SKM-1 (cell line): Measurements from ENCODE around the gene MRPL37.
"Not testable (repeated sequence)": the region's sequence is repeated elsewhere in the genome, so short reads cannot be mapped to it uniquely, and the experiment has no call there.

Experiments
- DNase-seq: peaks from one replicate; lab custom pipeline; 2025; ENCODE audit not compliant: unreplicated experiment; lab: John Stamatoyannopoulos, UW

Gene MRPL37

DNA sequence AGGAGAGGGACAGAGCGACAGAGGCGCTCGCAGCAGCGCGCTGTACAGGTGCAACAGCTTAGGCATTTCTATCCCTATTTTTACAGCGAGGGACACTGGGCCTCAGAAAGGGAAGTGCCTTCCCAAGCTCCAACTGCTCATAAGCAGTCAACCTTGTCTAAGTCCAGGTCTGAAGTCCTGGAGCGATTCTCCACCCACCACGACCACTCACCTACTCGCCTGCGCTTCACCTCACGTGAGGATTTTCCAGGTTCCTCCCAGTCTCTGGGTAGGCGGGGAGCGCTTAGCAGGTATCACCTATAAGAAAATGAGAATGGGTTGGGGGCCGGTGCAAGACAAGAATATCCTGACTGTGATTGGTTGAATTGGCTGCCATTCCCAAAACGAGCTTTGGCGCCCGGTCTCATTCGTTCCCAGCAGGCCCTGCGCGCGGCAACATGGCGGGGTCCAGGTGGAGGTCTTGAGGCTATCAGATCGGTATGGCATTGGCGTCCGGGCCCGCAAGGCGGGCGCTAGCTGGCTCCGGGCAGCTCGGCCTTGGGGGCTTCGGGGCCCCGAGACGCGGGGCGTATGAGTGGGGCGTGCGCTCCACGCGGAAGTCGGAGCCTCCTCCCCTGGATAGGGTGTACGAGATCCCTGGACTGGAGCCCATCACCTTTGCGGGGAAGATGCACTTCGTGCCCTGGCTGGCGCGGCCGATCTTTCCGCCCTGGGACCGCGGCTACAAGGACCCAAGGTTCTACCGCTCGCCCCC lies at the start of gene MRPL37, which contains the start of gene CYB5RL:
TSS of gene MRPL37 (plus strand) at position 403 of the 754 bp plus-strand sequence. CDS start at position 480, 77 bp downstream.
TSS of gene CYB5RL (minus strand) at position 266 of the 754 bp plus-strand sequence. CDS start 4,414 bp downstream, outside the sequence.
- peak; percentile 95 for DNase-seq

DNA sequence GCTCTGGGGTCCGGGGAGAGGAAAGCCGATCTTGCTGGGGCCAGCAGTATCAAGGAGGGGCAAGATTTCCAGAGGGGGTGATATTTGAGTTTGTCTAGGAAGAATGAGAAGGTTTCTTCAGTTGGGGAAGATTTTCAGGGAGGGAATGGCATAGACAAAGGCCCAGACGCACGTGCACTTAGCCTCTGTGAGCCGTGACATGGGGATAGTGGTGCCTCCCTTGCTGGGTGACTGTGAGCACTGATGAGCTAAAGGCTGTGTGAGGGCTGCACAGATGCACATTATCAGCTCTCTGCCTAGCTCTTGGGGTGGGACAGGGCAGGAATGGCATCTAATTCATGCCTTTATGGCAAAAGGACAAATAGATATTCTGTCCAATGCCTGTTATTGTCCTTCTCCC lies 49.0 kb upstream of the MRPL37 start:
- no peak for DNase-seq

DNA sequence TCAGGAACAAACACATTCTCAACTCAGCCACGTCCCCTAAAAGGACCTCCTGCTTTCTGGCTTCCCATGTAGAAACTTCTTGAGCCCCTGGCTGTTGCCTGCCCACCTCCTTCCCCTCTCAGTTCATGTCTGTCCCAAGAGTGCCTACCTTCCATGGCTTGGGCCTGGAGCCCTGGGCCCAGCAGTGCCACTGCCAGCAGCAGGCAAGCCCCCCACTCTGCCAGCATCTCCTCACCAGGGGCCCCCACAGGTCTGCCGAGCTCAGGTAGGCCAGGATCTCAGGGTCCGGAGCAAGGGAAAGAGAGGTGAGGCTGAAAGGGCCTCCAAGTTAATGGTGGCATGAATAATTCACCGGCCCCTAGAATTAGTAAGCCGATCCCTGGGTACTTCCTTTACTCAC lies 47.3 kb upstream of the MRPL37 start, which contains the start of gene CDCP2:
TSS of gene CDCP2 (minus strand) at position 305 of the 400 bp plus-strand sequence. CDS start at position 227, 78 bp downstream.
- no peak for DNase-seq

DNA sequence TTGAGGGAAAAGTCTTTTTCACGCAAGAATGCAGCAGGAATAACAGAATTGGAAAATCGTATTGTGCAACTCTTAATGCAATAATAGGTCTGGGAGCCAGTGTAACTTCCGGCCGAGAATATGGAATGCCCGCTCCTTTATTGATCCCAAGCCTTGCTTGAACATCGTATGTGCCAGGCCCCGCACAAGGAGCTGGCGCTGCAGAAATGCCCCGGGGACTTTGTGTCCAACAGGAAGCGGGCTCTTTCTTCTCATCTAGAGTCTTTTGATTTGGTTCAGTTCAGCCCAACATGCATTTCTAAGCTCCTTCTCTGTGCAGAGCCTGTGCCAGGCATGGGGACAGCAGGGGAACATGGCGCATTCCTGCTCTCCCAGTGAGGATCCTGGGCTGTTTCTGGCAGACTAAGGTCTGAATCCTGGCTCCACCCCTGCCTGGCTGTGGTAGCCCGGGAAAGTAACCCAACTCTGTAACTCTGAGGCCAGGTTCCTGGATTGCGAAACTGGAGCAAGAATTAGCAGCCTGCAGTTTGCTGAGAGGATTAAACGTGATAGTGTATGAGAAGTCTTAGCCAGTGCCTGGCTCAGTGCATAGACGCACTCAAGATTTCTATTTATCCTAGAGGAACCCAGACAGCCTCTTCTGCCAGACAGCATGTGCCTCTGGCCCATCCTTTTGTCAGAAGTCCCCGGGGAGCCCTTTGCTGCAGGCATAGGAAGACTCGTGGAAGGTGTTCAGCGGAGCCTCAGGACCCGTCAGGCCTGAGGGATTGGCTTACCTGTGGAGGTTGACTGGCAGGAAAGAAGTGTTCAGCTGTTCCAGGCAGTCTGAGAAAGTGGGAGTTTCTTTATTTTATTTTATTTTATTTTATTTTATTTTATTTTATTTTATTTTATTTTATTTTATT lies 46.2 kb upstream of the MRPL37 start:
- peak; percentile 52 for DNase-seq

DNA sequence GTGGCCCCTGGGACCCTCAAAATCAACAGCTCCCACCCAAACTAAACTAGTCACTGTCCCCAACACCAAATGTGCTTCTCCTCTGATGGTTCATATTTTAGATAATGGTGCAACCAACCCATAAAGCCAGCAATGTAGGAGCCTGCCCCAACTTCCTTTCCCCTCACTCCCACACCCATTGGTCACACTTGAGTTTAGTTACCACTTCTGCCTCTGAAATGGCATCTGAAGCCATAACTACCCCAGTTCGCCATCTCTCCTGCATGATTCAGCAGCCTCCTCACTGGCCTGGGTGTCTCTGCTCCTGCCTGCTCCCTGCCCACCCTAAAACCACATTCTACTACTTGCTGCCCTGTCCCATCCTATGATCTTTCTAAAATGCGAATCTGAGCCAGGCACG lies 43.8 kb upstream of the MRPL37 start:
- no peak for DNase-seq

DNA sequence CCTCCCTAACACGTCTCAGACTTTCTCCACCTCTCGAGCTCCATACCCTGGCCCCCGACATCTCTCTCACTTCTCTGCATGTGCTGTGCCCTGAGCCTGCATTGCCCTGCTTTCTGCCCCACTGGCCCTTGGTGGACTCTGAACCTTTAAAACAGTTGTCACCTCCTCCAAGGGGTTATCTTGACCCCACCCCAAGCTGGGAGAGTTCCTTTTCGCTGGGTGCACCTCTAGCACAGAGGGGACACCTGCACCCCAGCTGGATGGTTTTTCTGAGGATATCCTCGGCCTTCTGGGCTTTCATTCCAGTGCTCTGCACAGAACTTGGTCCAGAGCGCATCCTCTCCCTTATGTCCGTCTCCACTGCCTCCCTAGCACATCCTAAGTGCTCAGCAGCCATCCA lies 43.0 kb upstream of the MRPL37 start:
- no peak for DNase-seq

DNA sequence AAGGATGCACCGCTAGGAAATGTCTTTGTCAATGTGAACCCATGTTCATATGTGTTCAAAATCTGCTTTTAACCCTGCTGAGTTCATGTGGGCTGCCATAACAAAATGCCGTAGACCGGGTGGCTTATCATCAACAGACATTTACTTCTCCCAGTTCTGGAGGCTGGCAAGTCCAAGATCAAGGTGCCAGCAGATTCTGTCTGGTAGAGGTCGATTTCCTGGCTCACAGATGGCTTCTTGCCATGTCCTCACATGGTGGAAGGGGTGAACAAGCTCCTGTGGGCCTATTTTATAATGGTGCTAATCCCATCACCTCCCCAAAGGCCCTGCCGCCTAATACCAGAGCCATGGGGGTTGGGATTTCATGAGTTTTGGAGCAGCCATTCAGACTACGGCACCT lies 42.6 kb upstream of the MRPL37 start:
- DNase-seq: no peak

DNA sequence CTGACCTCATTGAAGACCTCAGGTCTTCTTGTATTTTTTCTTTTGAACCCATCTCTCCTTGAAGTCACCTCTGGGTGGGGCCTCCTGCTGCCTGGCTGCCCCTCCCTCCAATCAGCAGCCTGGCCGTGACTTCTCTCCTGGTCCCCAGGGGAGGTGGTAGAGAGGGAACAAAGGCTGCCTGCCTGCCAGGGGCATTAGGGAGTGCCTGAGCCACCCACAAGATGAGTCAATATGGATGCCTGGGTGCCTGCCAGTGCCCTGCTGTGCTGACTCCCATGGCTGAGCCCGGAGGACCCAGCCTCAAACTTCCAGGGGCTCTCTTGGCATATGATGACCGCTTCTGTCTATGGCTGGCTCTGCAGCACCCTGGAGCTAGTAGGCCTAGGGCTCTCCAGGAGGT lies 41.9 kb upstream of the MRPL37 start:
- DNase-seq: no peak

DNA sequence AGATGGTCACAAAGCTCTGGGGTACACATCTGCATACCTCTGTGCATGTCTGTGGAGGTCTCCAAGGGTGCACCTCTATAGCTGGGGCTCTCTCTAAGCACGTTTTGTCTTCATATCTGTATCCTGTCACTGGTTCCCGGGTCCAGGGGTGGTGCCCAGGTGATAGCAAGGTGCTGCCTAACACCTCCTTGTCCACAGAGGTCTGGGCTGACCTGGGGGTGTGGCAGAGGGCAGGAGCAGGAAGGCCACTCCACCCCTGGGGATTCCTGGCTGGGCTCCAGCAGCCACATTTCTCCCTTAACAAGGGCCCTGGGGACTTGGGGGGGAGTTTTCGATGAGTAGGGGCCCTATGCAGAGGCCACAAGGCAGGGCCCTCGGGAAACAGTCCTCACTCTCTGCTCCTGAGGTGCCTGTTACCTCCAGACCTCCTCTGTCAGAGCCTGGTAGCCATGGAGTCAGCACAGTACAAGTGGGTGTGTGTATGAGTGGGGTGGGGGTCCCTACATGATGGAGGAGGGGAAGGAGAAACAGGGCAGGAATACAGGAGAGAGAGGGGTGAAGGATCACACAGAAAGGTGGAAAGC lies 40.1 kb upstream of the MRPL37 start:
- no peak for DNase-seq

DNA sequence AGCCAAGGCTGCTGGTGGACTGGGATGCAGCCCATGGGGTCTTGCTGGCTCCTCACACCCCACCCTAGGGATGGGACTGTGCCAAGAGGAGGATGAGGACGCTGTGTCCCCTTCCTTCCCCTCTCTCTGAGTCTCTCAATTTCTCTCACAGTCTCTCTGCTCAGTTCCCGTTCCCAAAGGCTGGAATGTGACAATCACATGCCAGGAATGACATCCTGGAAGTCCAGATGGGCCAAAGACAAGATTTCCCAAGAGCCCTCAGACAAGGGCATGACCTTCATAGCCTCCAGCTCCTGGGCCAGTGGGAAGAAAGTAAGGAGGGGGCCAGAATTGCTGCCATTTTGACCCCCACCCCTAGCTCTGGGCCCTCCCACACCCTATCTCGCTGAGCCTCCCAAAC lies 39.6 kb upstream of the MRPL37 start:
- no peak for DNase-seq

DNA sequence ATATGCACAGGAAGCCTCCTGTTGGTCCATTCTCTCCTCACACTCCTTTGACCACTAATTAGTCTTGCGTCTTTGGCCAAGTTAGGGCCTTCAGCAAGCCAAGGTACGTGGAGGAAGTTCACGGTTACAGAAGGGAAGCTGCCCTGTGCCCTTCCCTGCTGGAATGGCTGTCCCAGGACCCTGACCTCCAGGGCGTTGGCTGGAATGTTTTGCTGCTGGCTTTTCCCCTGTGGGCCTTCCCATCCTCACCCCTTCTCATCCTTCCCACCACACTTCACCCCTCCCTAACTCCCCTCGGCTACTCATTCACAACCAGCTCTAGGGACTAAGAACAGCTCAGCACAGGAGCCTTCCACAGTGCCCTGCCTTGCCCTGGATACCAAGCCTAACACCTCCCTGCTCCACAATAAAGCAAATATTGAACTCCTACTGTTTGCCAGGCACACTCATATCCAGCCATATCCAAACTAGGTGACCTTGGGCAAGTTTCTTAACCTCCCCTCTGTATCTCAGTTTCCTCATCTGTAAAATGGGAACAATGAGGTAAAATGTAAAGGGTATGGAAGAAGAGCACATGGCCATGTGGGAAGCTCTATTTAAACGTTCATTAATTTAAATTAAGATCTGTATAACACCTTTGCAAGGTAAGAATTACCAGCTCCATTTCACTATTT lies 38.3 kb upstream of the MRPL37 start:
- DNase-seq: no peak

DNA sequence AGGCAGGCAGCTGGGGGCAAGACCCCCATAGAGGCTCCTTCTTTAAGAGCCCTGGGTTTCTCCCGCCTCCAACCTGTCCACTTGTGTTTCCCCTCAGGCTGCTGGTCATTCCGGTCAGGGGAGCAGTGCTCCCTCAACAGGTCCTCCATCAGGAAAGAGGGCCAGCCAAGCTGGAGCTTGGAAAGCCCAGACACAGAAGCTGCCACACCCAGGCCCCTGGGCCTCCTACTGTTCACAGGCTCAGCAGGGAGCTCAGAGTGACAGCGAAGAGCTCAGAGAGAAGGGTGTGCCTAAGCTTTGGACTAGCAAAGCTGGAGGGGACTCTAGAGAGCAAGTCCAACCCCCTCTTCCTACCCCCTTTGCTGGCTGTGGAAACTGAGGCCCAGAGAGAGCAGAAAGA lies 36.9 kb upstream of the MRPL37 start:
- DNase-seq: no peak

DNA sequence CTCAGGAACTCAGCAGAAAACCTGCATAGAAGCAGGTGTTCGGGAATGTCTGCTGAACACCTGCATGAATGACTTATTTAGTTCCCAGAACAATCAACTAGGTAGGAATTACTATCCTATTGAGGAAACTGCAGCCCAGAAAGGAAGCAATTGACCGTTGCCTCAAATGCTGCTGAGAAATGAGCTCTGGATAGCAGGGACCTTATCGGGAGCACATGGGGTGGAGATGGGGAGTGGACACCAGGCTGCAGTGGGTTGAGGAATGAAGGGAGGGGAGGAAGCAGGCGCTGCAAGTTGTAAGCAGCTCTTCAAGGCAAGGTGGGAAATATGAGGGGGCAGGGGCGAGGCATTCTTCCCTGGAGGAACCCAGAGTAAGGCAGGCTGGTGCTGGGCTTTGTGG lies 36.4 kb upstream of the MRPL37 start:
- no peak for DNase-seq

DNA sequence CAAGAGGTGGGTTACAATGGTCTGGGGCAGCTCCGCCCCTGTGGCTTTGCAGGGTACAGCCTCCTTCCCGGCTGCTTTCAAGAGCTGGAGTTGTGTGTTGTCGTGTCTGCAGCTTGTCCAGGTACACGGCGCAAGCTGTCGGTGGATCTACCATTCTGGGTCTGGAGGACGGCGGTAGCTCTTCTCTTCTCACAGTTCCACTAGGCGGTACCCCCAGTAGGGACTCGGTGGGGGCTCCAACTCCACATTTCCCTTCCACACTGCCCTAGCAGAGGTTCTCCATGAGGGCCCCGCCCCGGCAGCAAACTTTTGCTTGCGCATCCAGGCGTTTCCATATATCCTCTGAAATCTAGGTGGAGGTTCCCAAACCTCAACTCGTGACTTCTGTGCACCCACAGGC lies 34.8 kb upstream of the MRPL37 start:
- no peak for DNase-seq

DNA sequence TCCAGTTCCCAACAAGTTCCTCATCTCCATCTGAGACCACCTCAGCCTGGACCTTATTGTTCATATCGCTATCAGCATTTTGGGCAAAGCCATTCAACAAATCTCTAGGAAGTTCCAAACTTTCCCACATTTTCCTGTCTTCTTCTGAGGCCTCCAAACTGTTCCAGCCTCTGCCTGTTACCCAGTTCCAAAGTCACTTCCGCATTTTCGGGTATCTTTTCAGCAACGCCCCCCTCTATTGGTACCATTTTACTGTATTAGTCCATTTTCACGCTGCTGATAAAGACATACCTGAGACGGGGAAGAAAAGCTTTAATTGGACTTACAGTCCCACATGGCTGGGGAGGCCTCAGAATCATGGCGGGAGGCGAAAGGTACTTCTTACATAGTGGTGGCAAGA lies 33.6 kb upstream of the MRPL37 start:
- not testable (repeated sequence) for DNase-seq

DNA sequence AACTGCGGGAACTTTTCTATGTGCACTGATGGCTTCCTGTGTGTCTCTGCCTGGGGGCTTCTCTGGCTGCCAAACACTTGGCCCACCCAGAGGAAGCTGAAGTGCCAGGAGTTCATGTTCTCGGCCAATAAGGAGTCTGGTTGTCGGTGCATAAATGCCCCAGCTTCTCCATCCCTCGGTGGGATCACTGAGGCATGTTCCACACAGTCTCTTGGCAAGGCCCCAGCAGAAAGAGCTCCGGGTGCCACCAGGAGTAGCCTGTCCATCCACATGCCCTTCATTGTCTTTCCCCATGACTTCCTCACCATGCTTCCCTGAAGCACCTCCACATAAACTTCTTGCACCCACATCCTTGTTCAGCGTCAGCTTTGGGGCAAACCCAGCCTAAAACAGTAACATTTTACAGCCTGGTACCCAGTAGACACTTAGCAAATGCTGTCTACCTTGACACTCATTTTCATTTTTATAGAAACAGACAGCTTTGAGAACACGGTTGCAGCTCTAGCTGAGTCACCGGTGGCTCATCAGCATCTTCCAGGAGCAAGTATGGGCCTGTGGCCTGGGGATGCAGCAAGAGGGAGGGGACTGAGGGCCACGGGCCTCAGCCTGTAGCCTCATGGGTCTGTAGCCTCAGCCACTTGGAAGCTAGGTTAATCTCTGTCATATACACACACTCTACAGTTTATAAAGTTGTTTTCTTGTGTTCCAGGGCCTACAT lies 32.4 kb upstream of the MRPL37 start:
- DNase-seq: no peak

DNA sequence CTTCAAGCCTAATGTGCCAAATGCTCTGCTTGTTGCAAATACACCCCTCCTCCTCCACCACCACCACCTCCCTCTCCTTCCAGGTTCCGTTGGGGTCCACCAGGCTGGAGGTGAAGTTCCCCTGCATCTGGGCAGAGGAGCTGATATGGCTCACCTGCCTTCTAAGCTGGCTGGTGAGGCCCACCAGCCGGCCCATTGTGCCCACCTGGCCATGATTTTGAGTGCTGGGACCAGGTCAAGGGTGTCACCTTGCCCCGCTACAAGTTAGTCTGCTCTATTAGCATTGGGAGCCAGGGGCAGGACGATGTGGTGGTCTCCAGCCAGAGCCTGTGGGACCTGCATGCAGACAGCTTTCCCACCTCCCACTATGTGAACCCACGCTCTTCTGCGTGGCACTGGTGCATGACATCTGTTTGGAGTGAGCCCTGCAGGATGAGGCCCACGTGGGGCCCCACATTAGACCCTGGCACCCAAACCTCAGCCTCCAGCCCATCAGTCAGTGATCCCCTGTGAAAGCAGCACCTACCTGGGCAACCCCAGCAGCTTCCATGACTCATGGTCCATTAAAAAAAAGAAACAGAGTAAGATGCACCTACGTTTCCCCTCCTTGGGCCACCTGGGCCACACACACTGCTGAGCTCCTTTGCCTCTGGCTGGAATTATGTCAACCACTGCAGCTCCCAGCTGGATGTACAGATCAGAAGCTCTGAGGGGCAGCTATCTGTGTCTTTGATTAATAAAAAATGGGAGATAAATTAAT lies 31.6 kb upstream of the MRPL37 start:
- DNase-seq: no peak

DNA sequence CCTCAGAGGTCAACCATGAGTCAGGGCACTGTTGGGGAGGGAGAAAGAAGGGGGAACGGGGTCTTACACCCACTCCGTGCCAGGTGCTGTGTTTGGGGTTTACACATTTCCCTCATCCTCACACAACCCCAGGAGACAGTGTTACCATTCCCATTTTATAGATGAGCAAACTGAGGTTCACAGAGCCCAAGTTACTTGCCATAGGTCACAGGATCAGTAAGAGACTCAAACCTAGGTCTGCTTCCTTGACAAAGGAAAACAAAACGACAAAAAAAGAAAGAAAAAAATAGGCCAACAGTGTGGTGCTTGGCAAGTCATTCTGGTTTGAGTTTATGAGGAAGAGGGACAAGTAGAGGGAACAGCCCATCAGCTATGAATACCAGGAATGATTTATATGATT lies 30.9 kb upstream of the MRPL37 start:
- no peak for DNase-seq

DNA sequence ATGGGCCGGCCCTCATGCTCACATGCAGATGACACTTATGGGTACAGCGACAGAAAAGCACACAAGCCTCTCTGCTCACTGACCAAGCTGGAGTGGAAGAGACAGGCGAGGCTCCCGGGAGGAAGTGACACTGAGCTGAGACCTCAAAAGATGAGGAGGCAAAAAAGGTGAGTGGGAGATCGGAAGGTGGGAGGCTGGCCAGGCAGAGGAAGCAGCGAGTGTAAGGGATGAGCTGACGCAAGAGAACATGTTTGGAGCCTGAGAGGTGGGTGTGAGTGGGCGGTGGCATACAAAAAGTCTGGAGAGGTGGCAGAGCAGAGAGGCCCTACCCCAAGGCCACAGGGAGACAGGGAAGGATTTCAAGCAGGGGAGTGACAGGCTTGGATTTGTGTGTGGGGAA lies 29.0 kb upstream of the MRPL37 start:
- no peak for DNase-seq

DNA sequence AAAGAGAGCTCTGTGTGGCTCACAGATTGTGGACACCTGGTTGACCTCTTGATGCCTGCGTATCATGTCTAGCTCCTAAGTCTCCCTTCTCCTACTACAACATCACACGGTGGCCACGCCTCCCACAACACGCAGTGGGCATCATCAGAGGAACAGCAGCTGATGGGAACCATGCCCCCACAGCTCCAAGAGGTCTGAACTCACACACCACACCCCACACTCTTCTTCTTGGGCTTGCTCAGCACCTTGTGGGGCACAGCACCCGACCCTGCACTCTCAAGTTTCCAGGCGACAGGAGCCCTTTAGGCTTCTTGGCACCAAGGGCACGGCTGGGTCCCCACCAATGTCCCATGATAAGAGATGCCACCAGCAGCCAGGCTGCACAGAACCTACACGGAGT lies 28.4 kb upstream of the MRPL37 start:
- DNase-seq: no peak
